NCI-H446 (cell line): ENCODE measurements around the gene HSPG2.

ENCODE experiments used
- DNase-seq, 2 experiments: peaks; one replicate each; lab custom pipeline; 2025; lab: John Stamatoyannopoulos, UW

Gene HSPG2

DNA sequence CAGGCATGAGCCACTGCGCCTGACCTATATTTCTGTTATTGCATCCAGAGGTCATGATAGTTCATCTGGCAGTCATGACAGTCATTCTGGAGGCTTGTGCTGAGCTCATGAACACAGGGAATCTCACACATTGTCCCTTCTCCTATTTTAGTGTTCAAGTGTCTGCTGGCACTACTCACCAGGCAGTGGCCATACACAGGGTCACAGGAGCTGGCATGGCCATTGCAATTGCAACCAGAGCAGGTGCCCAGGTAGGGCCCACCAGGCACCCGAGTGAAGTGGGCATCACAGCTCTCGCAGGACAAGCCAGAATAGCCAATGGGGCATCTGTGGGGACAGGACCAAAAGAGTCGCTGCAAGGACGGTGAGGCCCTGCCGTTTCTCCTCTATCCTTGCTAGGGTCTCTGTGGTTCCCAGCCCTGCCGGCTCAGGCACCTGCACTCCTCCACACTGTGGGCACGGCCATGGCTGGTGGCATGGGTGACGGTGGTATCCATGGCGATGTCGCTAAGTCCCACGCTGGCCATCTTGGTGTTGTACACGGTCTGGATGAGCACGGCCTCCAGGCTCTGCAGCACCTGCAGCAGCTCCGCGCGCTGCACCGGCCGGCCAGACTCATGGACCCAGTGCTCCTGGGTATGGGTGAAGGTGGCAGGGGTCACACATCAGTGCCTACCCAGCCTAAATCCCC is 57.0 kb downstream of the HSPG2 start:
- no peak for DNase-seq

GRCh38 chr1:21878840-21879478 is 58.2 kb downstream of the HSPG2 start:
- no peak for DNase-seq

- DNase-seq, result no peak
Measured at GRCh38 chr1:21878009-21878773, 58.9 kb downstream of the HSPG2 start.

DNA sequence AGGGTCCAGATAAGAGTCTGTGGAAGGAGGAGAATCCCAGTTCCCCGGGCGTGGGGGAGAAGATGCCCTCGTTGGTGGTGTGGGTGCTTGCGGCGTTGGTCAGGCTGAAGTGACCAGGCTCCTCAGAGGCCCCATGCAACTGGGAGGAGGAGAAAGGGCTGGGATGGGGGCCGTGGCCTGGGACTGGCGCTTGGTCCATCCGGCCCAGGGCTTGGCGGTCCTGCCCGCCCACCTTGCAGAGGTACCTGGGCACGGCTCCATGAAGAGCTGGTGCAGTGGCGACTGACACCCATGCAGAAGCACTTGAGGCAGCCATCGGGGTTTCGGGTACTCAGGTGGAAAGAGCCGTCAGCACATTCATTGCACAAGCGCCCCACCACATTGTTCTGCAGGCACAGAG is 60.8 kb downstream of the HSPG2 start:
- DNase-seq, result no peak

- no peak for DNase-seq
Measured at GRCh38 chr1:21875621-21876063, 61.5 kb downstream of the HSPG2 start.

GRCh38 chr1:21874778-21875547 is 62.1 kb downstream of the HSPG2 start:
- no peak for DNase-seq

DNA sequence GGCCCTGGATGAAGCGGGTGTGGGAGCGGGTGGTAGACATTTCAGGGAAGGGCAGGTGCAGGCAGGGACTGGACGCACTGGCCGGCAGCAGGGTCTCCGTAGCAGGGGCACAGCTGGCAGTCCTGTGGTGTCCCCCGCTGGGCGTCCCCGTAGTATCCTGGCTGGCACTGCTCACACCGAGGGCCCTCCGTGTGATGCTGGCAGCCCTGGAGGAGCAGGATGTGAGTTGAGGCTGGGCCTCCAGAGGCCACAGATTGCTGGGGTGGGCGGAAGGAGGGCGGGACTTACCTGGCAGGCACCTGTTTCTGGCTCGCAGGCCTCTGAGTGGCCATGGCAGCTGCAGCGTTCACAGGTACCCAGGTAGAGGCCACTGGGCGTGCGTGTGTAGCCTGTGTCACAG is 62.8 kb downstream of the HSPG2 start:
- DNase-seq, result no peak

GRCh38 chr1:21873761-21874160 is 63.3 kb downstream of the HSPG2 start:
- no peak for DNase-seq

GRCh38 chr1:21873174-21873573 is 63.9 kb downstream of the HSPG2 start:
- DNase-seq, result no peak

- DNase-seq, result no peak
Measured at GRCh38 chr1:21872445-21873079, 64.5 kb downstream of the HSPG2 start.

DNA sequence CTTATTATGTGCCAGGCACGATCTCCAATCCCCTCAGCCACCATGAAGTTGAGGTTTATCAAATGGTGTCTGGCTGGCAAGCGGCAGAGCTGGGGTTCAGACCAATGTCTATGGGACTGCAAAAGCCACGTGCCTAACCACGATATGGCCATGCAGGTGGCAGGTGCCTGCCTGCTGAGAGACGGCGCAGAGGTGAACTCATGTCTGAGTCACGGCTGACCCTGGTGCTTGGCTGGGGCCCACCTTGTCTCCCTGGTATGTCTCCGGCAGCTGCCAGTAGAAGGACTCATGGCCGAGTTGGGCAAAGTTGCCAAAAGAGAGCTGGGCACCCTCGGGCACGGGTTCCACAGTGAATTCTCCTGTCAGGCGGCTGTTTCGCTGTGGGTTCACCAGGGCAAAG is 65.2 kb downstream of the HSPG2 start:
- no peak for DNase-seq

DNA sequence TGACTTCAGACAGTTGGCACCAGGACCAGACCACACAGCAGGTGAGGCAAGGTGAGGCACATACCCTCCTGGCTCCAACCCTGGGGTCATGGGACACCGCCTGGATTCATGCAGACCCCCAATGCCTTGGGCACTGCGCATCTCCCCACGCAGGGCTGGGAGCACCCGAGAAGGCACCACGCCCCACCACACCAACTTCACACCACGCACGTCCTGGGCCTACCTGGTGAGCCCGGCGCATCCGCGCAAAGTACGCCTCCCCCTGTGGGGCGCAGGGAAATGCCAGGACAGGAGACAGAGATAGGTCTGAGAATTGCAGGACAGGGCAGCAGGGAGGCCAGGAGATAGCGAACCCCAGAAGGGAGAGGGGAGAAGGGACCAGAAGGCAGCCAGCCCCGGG is 66.5 kb downstream of the HSPG2 start:
- DNase-seq, result no peak

GRCh38 chr1:21869620-21870121 is 67.4 kb downstream of the HSPG2 start:
- DNase-seq, result peak; percentile 47 to 86

GRCh38 chr1:21868941-21869454 is 68.1 kb downstream of the HSPG2 start:
- DNase-seq, result no peak

GRCh38 chr1:21868482-21868881 is 68.6 kb downstream of the HSPG2 start:
- no peak for DNase-seq

DNA sequence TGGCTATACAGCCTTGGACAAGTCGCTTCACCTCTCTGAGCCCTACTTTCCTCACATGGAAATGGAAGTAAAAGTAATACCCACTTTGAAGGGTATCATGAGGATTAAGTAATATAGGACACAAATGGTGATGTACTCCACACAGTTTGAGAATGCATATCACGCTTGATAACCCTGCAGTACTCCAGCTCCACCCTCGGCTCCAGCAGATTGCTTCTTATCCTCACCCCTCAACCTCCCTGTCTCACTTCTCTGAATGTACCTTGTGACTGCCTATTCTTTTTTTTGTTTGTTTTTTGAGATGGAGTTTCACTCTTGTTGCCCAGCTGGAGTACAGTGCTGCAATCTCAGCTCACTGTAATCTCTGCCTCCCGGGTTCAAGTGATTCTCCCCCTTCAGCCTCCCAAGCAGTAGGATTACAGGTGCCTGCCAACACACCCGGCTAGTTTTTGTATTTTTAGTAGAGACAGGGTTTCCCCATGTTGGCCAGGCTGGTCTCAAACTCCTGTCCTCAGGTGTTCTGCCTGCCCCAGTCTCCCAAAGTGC is 69.6 kb downstream of the HSPG2 start:
- DNase-seq, result no peak

DNA sequence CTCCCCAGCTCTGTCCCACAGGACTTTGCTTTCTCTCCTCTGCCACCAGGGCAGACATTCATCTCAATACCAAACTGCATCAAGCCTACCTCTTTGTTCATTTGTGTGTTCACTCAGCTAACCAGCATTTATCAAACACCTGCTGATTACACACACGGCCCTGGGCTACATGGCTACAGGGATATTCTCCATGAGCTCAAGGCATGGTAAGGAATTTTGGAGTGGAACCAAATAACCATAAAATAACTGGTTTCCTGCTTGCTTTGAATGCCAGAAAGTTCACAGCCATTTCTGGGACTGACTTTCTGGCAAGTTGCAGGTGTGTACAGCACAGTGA is 70.4 kb downstream of the HSPG2 start:
- DNase-seq, result no peak

GRCh38 chr1:21865943-21866706 is 71.0 kb downstream of the HSPG2 start:
- no peak for DNase-seq

DNA sequence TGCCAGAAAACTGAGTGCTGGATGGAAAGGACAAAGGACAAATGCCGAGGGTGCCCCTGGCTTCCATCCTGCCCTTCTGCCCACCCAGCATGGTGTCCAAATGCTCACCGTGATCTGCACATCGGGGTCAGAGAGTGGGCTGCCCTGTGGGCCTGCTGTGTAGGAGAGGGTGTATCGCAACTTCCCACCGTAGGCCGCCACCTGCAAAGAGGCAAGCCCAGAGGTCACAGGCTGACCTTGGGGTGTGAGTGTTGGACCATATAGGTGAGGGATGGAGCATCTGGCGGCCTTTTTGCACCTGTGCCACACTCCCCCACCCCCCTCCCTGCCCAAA is 71.5 kb downstream of the HSPG2 start:
- no peak for DNase-seq

DNA sequence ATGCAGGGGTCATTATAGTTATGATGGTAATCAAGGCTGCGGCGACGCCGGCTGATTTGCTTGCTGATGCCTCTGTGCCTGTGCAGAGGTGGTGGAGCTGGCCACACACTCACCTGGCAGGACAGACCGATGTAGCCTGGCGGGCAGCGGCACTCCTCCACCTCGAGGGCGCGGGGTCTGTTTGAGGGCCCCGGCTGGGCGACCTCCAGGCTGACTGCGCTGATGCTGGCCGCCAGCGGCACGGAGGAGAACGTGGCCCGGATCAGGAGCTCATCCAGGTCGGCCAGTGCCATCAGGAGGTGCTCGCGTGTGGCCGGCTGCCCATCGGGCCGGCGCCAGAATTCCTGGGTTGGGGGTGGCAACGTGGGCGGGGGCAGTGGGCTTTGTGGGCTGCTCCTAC is 72.4 kb downstream of the HSPG2 start:
- DNase-seq, result no peak

- DNase-seq, result no peak
Measured at GRCh38 chr1:21863981-21864380, 73.1 kb downstream of the HSPG2 start.
